ENCODE data around the gene OPCML. TPM values are rescaled to one million over a fixed set of nuclear protein-coding genes. Genes with fewer than 3 reads are reported as not detected.

Gene OPCML
- total and polyA plus RNA-seq, 4 donors, result under 0.01 to 0.01 TPM; not detected in 2

GRCh38 chr11:133024301-133024700 is 508.0 kb downstream of the OPCML start (continued):
- TF ChIP-seq, protein P1, sequence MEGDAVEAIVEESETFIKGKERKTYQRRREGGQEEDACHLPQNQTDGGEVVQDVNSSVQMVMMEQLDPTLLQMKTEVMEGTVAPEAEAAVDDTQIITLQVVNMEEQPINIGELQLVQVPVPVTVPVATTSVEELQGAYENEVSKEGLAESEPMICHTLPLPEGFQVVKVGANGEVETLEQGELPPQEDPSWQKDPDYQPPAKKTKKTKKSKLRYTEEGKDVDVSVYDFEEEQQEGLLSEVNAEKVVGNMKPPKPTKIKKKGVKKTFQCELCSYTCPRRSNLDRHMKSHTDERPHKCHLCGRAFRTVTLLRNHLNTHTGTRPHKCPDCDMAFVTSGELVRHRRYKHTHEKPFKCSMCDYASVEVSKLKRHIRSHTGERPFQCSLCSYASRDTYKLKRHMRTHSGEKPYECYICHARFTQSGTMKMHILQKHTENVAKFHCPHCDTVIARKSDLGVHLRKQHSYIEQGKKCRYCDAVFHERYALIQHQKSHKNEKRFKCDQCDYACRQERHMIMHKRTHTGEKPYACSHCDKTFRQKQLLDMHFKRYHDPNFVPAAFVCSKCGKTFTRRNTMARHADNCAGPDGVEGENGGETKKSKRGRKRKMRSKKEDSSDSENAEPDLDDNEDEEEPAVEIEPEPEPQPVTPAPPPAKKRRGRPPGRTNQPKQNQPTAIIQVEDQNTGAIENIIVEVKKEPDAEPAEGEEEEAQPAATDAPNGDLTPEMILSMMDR (IDR thresholded peaks at IDR 0.05; ENCODE audit: low read depth, low read length, missing input control), result no peak
- TF ChIP-seq HNF4G (IDR thresholded peaks at IDR 0.05) (no peak), FOXA1 (IDR thresholded peaks at IDR 0.05) (no peak), TAF1 (conservative IDR thresholded peaks at IDR 0.05) (no peak)

DNA sequence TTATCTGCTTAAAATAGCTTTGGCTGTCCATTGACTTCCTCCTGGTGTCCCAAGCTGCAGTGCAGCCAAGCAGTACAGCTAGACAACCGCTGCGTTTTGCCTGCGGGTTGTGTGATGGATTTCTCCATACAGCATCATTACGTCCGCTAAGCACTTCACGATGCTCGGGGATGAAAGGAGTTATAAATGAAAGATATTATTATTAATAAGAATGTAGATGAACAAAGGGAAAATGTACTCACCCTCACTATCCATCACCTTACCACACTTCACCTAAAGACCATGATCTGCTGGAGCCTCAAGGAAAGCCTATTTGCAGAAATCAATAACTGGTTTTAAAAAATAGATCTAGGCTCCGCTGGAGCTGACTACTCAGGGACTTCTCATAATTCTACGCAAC is 509.1 kb downstream of the OPCML start:
- H3K4me3 ChIP-seq (ENCODE audit: low read depth in 1 of 3, low read length in 3 of 3), result no peak overlapping the region
- WGBS, result 90% methylated on average over 9 of the region's 9 CpGs
- no peaks in the 10 kb centered on the region for H3K36me3 ChIP-seq (ENCODE audit: control insufficient read depth in 4 of 4, insufficient read depth in 3 of 4, low read depth in 1 of 4, low read length in 3 of 4)
- no peak overlapping the region for H3K27ac ChIP-seq (ENCODE audit: low read depth in 1 of 2, low read length in 2 of 2)
- H3K9me3 ChIP-seq (ENCODE audit: control insufficient read depth in 4 of 4, low read length in 3 of 4), result peaks cover 0 to 4% (median 0%) of the 10 kb centered on the region in 4 donors
- H3K4me1 ChIP-seq (ENCODE audit: control insufficient read depth in 4 of 4, insufficient read depth in 4 of 4, low read length in 3 of 4), result no peaks in the 10 kb centered on the region
- no peak overlapping the region for H3K9ac ChIP-seq (ENCODE audit: low read depth in 1 of 2, low read length in 2 of 2)
- TF ChIP-seq NR2F2 (IDR thresholded peaks at IDR 0.05), result no peak
- no peak for TF ChIP-seq RAD21 (IDR thresholded peaks at IDR 0.05)
- no peak for TF ChIP-seq TAF1 (conservative IDR thresholded peaks at IDR 0.05)
- TF ChIP-seq, protein P1 (IDR thresholded peaks at IDR 0.05; ENCODE audit: low read depth, low read length, missing input control), result no peak
- no peak for TF ChIP-seq RXRA (IDR thresholded peaks at IDR 0.05)
- TF ChIP-seq JUND (IDR thresholded peaks at IDR 0.05), result no peak
- TF ChIP-seq, protein P2, sequence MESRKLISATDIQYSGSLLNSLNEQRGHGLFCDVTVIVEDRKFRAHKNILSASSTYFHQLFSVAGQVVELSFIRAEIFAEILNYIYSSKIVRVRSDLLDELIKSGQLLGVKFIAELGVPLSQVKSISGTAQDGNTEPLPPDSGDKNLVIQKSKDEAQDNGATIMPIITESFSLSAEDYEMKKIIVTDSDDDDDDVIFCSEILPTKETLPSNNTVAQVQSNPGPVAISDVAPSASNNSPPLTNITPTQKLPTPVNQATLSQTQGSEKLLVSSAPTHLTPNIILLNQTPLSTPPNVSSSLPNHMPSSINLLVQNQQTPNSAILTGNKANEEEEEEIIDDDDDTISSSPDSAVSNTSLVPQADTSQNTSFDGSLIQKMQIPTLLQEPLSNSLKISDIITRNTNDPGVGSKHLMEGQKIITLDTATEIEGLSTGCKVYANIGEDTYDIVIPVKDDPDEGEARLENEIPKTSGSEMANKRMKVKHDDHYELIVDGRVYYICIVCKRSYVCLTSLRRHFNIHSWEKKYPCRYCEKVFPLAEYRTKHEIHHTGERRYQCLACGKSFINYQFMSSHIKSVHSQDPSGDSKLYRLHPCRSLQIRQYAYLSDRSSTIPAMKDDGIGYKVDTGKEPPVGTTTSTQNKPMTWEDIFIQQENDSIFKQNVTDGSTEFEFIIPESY (IDR thresholded peaks at IDR 0.05), result no peak
- TF ChIP-seq EGR1 (IDR thresholded peaks at IDR 0.05; ENCODE audit: low read depth in 2 of 2), result no peak
- no peak for DNase-seq (ENCODE audit: low spot score)
- peaks cover 0 to 12% (median 0%) of the 10 kb centered on the region in 4 donors for H3K27me3 ChIP-seq (ENCODE audit: control insufficient read depth in 4 of 4, insufficient read depth in 4 of 4, low read length in 3 of 4)

- H3K4me3 ChIP-seq (ENCODE audit: low read depth in 1 of 3, low read length in 3 of 3), result no peak overlapping the region
- no peaks in the 10 kb centered on the region for H3K36me3 ChIP-seq (ENCODE audit: control insufficient read depth in 4 of 4, insufficient read depth in 3 of 4, low read depth in 1 of 4, low read length in 3 of 4)
- no peak overlapping the region for H3K9ac ChIP-seq (ENCODE audit: low read depth in 1 of 2, low read length in 2 of 2)
- 36% methylated on average over 7 of the region's 7 CpGs for WGBS
- peaks cover 0 to 12% (median 0%) of the 10 kb centered on the region in 4 donors for H3K27me3 ChIP-seq (ENCODE audit: control insufficient read depth in 4 of 4, insufficient read depth in 4 of 4, low read length in 3 of 4)
- TF ChIP-seq EGR1 (IDR thresholded peaks at IDR 0.05; ENCODE audit: low read depth in 2 of 2), result no peak
- no peak for TF ChIP-seq FOXA2 (IDR thresholded peaks at IDR 0.05)
- no peak for TF ChIP-seq ATF3 (IDR thresholded peaks at IDR 0.05)
- TF ChIP-seq, protein P2 (IDR thresholded peaks at IDR 0.05), result no peak
- no peak for TF ChIP-seq YY1 (IDR thresholded peaks at IDR 0.05)
- TF ChIP-seq, protein P1 (IDR thresholded peaks at IDR 0.05; ENCODE audit: low read depth, low read length, missing input control), result no peak
- no peak for TF ChIP-seq FOXA1 (IDR thresholded peaks at IDR 0.05)
- TF ChIP-seq RXRA (IDR thresholded peaks at IDR 0.05), result no peak
- TF ChIP-seq GABPA (IDR thresholded peaks at IDR 0.05 in 1 of 2, conservative IDR thresholded peaks at IDR 0.05 in 1 of 2), result no peak
- no peak for TF ChIP-seq HNF4G (IDR thresholded peaks at IDR 0.05)
- no peak for TF ChIP-seq TAF1 (conservative IDR thresholded peaks at IDR 0.05)
- no peaks in the 10 kb centered on the region for H3K4me1 ChIP-seq (ENCODE audit: control insufficient read depth in 4 of 4, insufficient read depth in 4 of 4, low read length in 3 of 4)
- DNase-seq (ENCODE audit: low spot score), result no peak
- H3K9me3 ChIP-seq (ENCODE audit: control insufficient read depth in 4 of 4, low read length in 3 of 4), result peaks cover 0 to 4% (median 0%) of the 10 kb centered on the region in 4 donors
- no peak overlapping the region for H3K27ac ChIP-seq (ENCODE audit: low read depth in 1 of 2, low read length in 2 of 2)
Measured at GRCh38 chr11:133021553-133021952, 510.7 kb downstream of the OPCML start.
